Measurements from ENCODE around the gene ZNF587.
"Not testable (repeated sequence)": the region's sequence is repeated elsewhere in the genome, so short reads cannot be mapped to it uniquely, and the experiment has no call there.

Gene ZNF587

GRCh38 chr19:57849666-57850473, at the start of gene ZNF587:
ZNF587 (plus strand) TSS chr19:57849859; CDS start chr19:57850039, 180 bp downstream.
- peak; percentile 90 for DNase-seq (ENCODE audit: low read depth)
- H3K4me3 ChIP-seq (ENCODE audit: low read depth, low read length): peak within 1 kb of the TSS; percentile 76

GRCh38 chr19:57800696-57801095, 49.0 kb upstream of the ZNF587 start:
- H3K4me3 ChIP-seq (ENCODE audit: low read depth, low read length): no peak overlapping the region
- TF ChIP-seq CTCF (conservative IDR thresholded peaks at IDR 0.05; ENCODE audit: low read depth, low read length): no peak
- no peak for DNase-seq (ENCODE audit: low read depth)

GRCh38 chr19:57802269-57802668, 47.4 kb upstream of the ZNF587 start:
- TF ChIP-seq CTCF (conservative IDR thresholded peaks at IDR 0.05; ENCODE audit: low read depth, low read length): no peak
- no peak for DNase-seq (ENCODE audit: low read depth)
- no peak overlapping the region for H3K4me3 ChIP-seq (ENCODE audit: low read depth, low read length)

DNA sequence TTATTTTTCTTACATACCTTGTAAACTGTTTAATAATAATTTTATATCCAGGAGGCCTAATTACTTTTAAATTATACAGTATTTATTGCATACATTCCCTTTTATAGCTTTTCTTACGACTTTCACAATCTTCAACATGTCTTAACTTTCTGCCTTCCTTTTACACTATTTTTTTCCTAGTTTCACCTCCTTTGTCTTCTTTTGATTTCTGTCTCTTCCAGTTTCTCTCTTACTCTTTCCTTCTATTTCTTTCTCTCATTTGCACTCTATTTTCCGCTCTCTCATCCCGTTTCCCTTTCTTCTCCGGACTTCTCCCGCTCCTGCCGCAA, 46.4 kb upstream of the ZNF587 start:
- peak overlapping the region; percentile 77 for H3K4me3 ChIP-seq (ENCODE audit: low read depth, low read length)
- TF ChIP-seq CTCF (conservative IDR thresholded peaks at IDR 0.05; ENCODE audit: low read depth, low read length): no peak
- no peak for DNase-seq (ENCODE audit: low read depth)

- DNase-seq (ENCODE audit: low read depth): peak; percentile 80
- no peak for TF ChIP-seq CTCF (conservative IDR thresholded peaks at IDR 0.05; ENCODE audit: low read depth, low read length)
Observed at GRCh38 chr19:57803594-57804325, 45.9 kb upstream of the ZNF587 start.

DNA sequence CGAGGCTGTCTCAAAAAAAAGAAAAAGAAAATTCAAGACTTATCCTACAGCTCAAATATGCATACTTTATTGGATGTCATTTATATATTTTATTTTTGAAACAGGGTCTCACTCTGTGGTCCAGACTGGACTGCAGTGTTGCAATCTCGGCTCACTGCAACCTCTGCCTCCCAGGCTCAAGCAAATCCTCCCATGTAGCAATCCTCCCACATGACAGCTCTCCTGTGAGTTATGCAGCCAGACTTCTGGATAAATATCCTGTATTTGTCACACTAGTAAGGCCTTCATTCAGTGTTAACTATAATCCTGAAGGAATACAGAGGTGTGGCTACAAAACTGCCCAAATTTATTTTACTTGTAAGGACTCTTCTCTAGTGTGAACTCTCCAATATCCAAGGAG, 42.1 kb upstream of the ZNF587 start:
- peak; percentile 56 for DNase-seq (ENCODE audit: low read depth)
- no peak for TF ChIP-seq CTCF (conservative IDR thresholded peaks at IDR 0.05; ENCODE audit: low read depth, low read length)
- H3K4me3 ChIP-seq (ENCODE audit: low read depth, low read length): no peak overlapping the region

More at GRCh38 chr19:57803594-57804325, 45.9 kb upstream of the ZNF587 start:
- H3K4me3 ChIP-seq (ENCODE audit: low read depth, low read length): peak overlapping the region; percentile 77

- DNase-seq (ENCODE audit: low read depth); H3K4me3 ChIP-seq (ENCODE audit: low read depth, low read length): not testable (repeated sequence)
Observed at GRCh38 chr19:57810410-57811295, 39.0 kb upstream of the ZNF587 start.
